Measurements from ENCODE around the gene MIS12. TPM values are rescaled to one million over a fixed set of nuclear protein-coding genes. Genes with fewer than 3 reads are reported as not detected.

MIS12 gene
- total RNA-seq, 2 experiments from 2014 or later: 38.4 to 39.5 TPM

DNA sequence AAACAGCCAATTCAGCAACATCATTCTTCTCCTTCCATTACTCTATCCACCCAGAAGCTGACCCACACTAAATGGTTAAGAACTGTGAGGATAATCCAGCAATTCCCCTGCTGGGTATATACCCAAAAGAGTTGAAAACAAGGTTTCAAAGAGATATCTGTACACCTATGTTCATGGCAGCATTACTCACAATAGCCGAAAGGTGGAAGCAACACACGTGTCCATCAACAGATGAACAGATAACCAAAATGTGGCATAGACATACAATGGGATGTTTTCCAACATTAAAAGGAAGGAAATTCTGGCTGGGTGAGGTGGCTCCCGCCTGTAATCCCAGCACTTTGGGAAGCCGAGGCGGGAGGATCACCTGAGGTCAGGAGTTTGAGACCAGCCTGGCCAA is 19.9 kb downstream of the MIS12 start:
- POLR2A ChIA-PET: no interaction called here
- DNase-seq (no peak), ATAC-seq (ENCODE audit: low read depth) (no peak)
- H3K4me3 Mint-ChIP-seq: no peak overlapping the region
- H3K36me3 Mint-ChIP-seq: peaks cover 11% of the 10 kb centered on the region
- H3K27ac Mint-ChIP-seq: no peak overlapping the region
- H3K4me1 Mint-ChIP-seq: peaks cover 4% of the 10 kb centered on the region
- no peaks in the 10 kb centered on the region for H3K27me3 Mint-ChIP-seq
- no peaks in the 10 kb centered on the region for H3K9me3 Mint-ChIP-seq

DNA sequence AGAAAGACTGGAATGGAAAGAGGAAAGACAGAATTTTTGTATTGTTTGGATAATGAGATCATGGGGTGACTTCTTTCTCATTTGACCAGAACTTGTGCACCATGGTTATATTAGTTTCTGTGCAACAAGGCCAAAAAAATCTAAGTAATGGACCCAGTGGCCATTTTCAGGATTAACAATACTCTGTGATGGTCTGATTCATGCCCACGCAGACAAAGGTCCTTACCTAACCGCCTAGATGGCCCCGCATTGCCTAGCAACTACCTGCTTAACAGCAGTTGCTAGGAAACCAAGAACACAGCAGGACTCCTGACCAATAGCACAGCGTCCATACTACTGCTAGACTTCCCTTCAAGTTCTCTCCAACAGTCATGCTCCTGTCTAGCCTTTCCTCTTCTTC is 22.4 kb downstream of the MIS12 start:
- H3K9me3 Mint-ChIP-seq: peaks cover 1% of the 10 kb centered on the region
- H3K36me3 Mint-ChIP-seq: peaks cover 19% of the 10 kb centered on the region
- ATAC-seq (ENCODE audit: low read depth) (no peak), DNase-seq (no peak)
- H3K27ac Mint-ChIP-seq: no peak overlapping the region
- H3K4me1 Mint-ChIP-seq: peaks cover 17% of the 10 kb centered on the region
- no peaks in the 10 kb centered on the region for H3K27me3 Mint-ChIP-seq
- H3K4me3 Mint-ChIP-seq: no peak overlapping the region
- POLR2A ChIA-PET: no interaction called here

DNA sequence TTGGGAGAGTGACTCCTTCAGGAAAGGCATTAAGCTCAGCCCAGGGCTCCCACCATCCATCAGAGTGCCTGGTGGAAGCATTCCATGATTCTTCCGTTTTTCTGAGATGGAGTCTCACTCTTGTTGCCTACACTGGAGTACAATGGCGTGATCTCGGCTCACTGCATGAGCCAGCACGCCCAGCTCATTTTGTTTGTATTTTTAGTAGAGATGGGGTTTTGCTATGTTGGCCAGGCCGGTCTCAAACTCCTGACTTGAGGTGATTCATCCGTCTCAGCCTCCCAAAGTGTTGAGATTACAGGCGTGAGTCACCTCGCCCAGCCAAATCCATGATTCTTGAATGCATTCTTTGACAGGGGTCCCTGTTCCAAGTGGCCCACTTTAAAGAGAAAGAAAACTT is 23.1 kb downstream of the MIS12 start:
- POLR2A ChIA-PET: no interaction called here

DNA sequence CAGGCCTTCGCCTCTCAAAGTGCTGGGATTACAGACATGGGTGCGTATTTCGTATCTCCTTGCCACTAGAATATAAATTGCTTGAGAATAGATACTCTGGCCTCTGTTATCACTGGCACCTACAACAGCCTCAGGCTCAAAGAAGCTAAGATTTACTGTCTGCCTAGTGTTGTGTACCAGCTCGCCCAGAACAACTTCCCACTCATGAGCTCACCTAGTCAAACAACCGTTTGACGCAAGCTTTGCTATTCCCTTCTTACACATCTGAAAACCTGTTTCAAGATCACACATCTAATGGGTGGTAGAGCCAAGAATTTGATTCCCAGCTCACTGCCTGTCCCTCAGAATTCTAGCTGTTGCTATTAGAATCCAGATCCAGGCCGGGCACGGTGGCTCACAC is 24.4 kb downstream of the MIS12 start:
- no peak for DNase-seq
- H3K9me3 Mint-ChIP-seq: peaks cover 1% of the 10 kb centered on the region
- no peak overlapping the region for H3K4me3 Mint-ChIP-seq
- no peak overlapping the region for H3K27ac Mint-ChIP-seq
- peaks cover 22% of the 10 kb centered on the region for H3K4me1 Mint-ChIP-seq
- H3K27me3 Mint-ChIP-seq: no peaks in the 10 kb centered on the region
- POLR2A ChIA-PET: no interaction called here
- peaks cover 30% of the 10 kb centered on the region for H3K36me3 Mint-ChIP-seq
- ATAC-seq (ENCODE audit: low read depth): no peak

More for the DNA sequence above, 23.1 kb downstream of the MIS12 start:
- Mint-ChIP-seq H3K4me1 (peaks cover 19% of the 10 kb centered on the region), H3K4me3 (no peak overlapping the region), H3K27ac (no peak overlapping the region), H3K36me3 (peaks cover 23% of the 10 kb centered on the region), H3K9me3 (peaks cover 1% of the 10 kb centered on the region), H3K27me3 (no peaks in the 10 kb centered on the region)
- DNase-seq: no peak
- no peak for ATAC-seq (ENCODE audit: low read depth)

DNA sequence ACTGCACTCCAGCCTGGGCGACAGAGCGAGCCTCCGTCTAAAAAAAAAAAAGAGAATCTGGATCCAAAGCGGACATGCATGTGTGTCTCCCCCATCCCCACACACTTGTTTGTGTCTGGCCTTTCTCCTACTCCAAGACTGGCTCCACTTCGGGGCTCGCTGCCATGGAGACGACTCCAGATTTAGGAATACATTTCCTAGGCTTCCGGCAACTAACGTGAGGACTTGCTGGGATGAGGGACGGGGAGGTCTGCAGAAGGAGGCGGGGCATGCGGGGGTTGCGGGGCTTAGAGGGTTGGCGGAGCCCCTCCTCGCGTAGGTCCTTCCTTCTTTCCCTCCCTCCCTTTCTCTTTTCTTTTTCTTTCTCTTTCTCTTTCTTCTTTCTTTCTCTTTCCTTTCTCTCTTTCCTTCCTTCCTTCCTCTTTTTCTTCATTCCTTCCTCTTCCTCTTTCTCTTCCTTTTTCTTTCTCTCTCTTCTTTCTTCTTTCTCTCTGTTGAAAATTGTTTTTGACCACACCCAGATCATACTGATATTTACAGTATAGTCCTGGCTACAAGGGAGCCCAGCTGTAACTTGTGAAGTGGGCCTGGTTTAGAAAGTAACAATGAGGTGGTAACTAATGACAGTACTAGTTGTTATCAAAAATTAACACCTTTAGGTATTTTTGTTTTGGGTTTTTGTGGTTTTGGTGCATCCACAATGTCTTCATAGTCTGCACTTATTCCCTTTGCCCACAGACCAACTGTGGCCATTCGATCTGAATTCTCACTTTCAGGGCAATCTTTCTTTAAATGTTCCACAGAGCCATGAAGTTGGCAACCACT is 25.2 kb downstream of the MIS12 start:
- DNase-seq (no peak), ATAC-seq (ENCODE audit: low read depth) (no peak)
- H3K9me3 Mint-ChIP-seq: peaks cover 1% of the 10 kb centered on the region
- H3K4me1 Mint-ChIP-seq: peaks cover 22% of the 10 kb centered on the region
- peaks cover 31% of the 10 kb centered on the region for H3K36me3 Mint-ChIP-seq
- H3K27ac Mint-ChIP-seq: peak overlapping the region; percentile 22
- POLR2A ChIA-PET: interaction anchor here (0.5 kb wide), 1 partner anchor 61 kb away, joined by 3 read pairs; no protein-coding TSS in a partner anchor
- peak overlapping the region; percentile 43 for H3K4me3 Mint-ChIP-seq
- no peaks in the 10 kb centered on the region for H3K27me3 Mint-ChIP-seq

DNA sequence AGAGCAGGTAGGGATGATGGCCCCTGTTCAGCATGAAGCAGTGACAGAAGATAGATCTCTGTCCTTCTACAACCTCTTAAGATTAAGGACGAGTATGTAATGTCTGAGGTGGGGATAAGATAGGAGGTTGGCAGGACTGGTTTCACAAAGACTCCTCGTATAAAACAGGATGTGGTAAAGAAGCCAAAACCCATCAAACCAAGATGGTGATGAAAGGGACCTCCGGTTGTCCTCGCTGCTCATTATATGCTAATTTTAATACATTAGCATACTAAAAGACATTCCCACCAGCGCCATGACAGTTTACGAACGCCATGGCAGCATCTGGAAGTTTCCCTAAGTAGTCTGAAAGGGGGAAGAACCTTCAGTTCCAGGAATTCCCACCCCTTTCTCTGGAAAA is 27.3 kb downstream of the MIS12 start:
- DNase-seq: no peak
- POLR2A ChIA-PET: interaction anchor here (1.3 kb wide), 1 partner anchor 45 kb away, joined by 3 read pairs; the partner anchor contains the start of gene DHX33
- peaks cover 1% of the 10 kb centered on the region for H3K9me3 Mint-ChIP-seq
- no peaks in the 10 kb centered on the region for H3K27me3 Mint-ChIP-seq
- peaks cover 44% of the 10 kb centered on the region for H3K36me3 Mint-ChIP-seq
- ATAC-seq (ENCODE audit: low read depth): peak; percentile 91
- peak overlapping the region; percentile 49 for H3K27ac Mint-ChIP-seq
- peaks cover 22% of the 10 kb centered on the region for H3K4me1 Mint-ChIP-seq
- H3K4me3 Mint-ChIP-seq: peak overlapping the region; percentile 48

DNA sequence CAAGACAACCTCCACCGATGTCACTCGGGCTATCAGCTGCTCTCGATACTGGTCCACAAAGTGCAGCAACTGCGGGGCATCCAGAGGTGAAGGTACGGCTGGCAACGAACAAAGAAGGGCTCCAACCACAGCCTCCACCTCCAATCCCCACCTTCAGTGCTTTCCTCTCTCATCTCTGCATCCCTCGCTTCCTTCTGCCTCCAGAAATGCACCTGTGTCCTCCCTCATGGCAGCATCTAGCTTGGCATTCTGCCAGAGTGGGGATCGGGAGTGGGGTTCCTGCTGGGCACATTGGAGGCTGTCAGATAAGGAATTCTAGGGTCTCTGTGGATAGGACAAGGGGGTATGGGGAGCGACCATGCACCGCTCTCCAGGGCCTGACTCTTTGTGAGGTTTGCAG is 28.6 kb downstream of the MIS12 start:
- Mint-ChIP-seq H3K4me1 (peaks cover 22% of the 10 kb centered on the region), H3K27me3 (no peaks in the 10 kb centered on the region), H3K36me3 (peaks cover 41% of the 10 kb centered on the region), H3K9me3 (peaks cover 1% of the 10 kb centered on the region), H3K27ac (no peak overlapping the region), H3K4me3 (no peak overlapping the region)
- POLR2A ChIA-PET: interaction anchor here (1.1 kb wide), 1 partner anchor 29 kb away, joined by 3 read pairs; the partner anchor contains the start of genes DERL2 and MIS12
- ATAC-seq (ENCODE audit: low read depth) (no peak), DNase-seq (no peak)

DNA sequence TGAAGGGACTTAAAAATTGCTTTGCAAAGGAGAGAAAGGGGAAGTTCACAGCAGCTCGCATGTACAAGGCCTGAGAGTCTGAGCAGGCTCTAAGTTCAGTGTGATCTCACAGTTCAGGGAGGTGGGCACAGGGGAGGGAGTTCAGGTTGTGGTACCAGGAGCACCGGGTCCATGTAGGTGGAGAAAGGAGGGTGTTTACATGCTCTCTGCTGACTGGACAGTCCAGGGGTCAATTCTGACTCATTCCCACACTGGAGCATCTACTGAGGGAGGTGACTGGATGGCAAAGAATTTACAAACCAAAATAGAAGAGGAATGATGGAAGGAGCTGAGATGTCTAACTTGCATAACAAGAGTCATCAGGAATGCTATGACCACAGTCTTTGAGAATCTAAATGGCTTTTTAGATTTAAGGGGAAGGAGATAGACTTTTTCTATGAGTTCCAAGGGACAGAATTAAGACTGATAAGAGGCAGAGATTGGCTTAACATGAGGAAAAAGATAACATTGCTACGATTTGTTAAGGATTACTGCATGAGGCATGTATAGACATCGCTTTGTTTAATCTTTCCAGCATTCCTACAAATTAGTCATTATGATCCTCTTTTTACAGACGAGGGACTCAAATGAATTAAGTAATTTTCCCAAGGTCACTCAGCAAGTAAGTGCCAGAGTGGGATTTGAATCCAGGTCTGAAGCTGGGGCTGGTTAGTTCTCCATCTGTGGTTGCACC is 29.9 kb downstream of the MIS12 start:
- H3K27ac Mint-ChIP-seq: no peak overlapping the region
- H3K9me3 Mint-ChIP-seq: peaks cover 1% of the 10 kb centered on the region
- peaks cover 22% of the 10 kb centered on the region for H3K4me1 Mint-ChIP-seq
- DNase-seq (no peak), ATAC-seq (ENCODE audit: low read depth) (no peak)
- no peaks in the 10 kb centered on the region for H3K27me3 Mint-ChIP-seq
- POLR2A ChIA-PET: no interaction called here
- H3K36me3 Mint-ChIP-seq: peaks cover 43% of the 10 kb centered on the region
- no peak overlapping the region for H3K4me3 Mint-ChIP-seq

DNA sequence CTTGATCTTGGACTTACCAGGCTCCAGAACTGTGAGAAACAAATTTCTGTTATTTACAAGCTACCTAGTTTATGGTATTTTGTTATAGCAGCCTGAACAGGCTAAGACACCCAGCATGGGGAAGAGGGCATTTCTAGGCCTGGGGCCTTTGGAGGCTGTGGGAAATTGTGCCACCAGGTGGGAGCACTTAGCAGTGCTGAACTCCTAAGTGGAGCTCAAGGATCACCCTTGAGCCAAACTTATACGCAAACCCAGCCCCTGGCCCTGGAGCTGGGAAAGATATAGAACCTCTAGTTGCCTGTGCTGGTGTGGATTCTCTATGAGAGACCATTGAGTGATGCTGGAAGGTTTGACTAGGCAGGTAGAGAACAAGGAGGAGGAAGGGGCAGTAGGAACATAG is 36.1 kb downstream of the MIS12 start:
- ATAC-seq (ENCODE audit: low read depth) (no peak), DNase-seq (no peak)
- no peaks in the 10 kb centered on the region for H3K27me3 Mint-ChIP-seq
- no peak overlapping the region for H3K27ac Mint-ChIP-seq
- no peaks in the 10 kb centered on the region for H3K9me3 Mint-ChIP-seq
- no peak overlapping the region for H3K4me3 Mint-ChIP-seq
- peaks cover 16% of the 10 kb centered on the region for H3K36me3 Mint-ChIP-seq
- POLR2A ChIA-PET: no interaction called here
- peaks cover 11% of the 10 kb centered on the region for H3K4me1 Mint-ChIP-seq

DNA sequence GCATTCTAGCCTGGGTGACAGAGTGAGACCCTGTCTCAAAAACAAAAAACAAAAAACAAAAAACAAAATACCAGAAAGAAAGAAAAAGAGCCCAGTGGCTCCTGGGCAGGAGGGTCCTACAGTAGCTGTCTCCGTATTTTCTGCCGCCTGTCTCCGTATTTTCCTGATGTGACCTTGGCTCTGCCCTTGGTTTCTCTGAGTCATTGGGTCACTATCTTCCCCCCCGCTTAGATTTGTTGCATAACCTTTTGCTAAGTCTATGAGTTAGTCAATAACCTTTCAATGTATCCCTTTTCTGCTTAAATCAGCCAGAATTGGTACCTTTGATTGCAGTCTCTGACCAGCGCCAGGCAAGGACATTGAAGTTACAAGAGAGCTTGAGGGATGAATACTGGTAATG is 36.9 kb downstream of the MIS12 start:
- Mint-ChIP-seq H3K9me3 (no peaks in the 10 kb centered on the region), H3K36me3 (peaks cover 9% of the 10 kb centered on the region), H3K27ac (no peak overlapping the region), H3K4me3 (no peak overlapping the region), H3K4me1 (peaks cover 11% of the 10 kb centered on the region), H3K27me3 (no peaks in the 10 kb centered on the region)
- DNase-seq (no peak), ATAC-seq (ENCODE audit: low read depth) (no peak)
- POLR2A ChIA-PET: no interaction called here

DNA sequence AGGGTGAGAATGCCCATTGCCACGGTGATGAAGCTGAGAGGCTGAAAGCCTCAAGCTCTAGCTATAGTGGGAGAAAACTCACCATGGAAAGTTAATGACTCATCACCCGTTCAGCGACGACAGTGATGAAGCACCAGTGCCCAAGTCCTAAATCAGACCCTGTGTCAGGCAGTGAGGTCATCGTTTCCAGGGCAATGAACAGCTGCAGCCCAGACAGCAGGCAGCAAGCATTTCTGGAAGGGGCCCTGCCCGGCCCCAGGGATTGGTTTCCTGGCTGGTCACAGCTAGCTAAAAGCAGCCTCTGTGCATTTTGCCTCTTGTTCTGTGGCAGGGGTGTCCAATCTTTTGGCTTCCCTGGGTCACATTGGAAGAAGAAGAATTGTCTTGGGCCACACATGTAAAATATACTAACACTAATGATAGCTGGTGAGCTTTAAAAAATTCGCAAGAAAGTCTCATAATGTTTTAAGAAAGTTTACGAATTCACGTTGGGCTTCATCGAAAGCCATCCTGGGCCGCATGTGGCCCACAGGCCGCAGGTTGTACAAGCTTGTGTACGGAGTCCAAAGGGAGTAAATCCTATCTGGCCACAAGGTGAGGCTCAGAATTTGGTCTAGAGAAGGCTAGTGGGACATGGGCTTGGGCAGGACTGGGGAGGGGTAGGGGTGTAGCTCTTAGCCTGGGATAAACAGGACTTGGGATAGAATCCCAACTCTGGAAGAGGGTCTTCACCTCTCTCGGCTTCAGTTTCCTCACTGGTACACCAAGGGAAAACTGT is 40.6 kb downstream of the MIS12 start:
- Mint-ChIP-seq H3K4me3 (no peak overlapping the region), H3K9me3 (no peaks in the 10 kb centered on the region), H3K36me3 (peaks cover 20% of the 10 kb centered on the region), H3K27me3 (no peaks in the 10 kb centered on the region), H3K4me1 (peaks cover 11% of the 10 kb centered on the region), H3K27ac (no peak overlapping the region)
- POLR2A ChIA-PET: interaction anchor here (0.8 to 1.0 kb wide), 2 partner anchors 11 to 26 kb away, joined by 3 read pairs; a partner anchor contains a TSS
- ATAC-seq (ENCODE audit: low read depth) (peak; percentile 75), DNase-seq (no peak)

DNA sequence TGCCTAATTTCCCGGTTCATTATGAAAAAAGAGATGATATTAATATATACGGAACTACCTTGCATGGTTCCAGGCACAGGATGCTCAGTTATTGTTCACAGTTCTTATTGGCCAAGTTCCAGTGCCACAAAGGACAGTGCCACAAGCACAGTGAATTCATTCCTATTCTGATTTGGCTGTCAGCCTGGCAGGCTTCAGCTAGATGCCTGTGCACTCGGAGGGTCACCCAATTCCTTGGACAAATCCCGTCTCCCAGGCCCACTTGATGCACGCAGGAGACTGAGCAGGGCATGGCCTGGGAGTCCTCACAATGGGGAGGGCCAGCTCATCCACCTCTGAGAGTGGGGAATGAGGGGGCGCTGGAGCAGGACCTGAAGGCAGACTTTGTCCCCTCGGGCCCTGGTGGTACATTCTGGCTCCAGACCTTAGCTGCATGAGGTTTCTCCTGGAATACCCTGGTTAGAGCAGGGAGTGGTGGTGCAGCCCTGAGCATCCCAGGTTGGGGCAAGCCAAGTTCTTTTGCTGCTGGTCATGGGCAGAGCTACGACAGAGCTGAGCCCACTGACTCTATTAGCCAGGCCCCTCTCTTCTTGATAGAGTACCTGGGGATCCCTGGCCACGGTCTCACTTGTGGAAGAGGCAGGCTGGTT is 41.4 kb downstream of the MIS12 start:
- no peak overlapping the region for H3K27ac Mint-ChIP-seq
- no peak overlapping the region for H3K4me3 Mint-ChIP-seq
- no peak for DNase-seq
- no peak for ATAC-seq (ENCODE audit: low read depth)
- POLR2A ChIA-PET: interaction anchor here (1.0 kb wide), 1 partner anchor 27 kb away, joined by 3 read pairs; a partner anchor contains a TSS
- H3K27me3 Mint-ChIP-seq: no peaks in the 10 kb centered on the region
- peaks cover 23% of the 10 kb centered on the region for H3K36me3 Mint-ChIP-seq
- H3K9me3 Mint-ChIP-seq: no peaks in the 10 kb centered on the region
- H3K4me1 Mint-ChIP-seq: peaks cover 11% of the 10 kb centered on the region

All from activated naive CD8-positive, alpha-beta T cell treated with anti-CD3 and anti-CD28 coated beads, Interleukin-2, amount 10 ng/mL, durations not matched to agents 7 days and 5 days (primary cell).